Glomerular visceral epithelial cell (primary cell): Measurements from ENCODE around the gene MARCHF6.
"Not testable (repeated sequence)": the region's sequence is repeated elsewhere in the genome, so short reads cannot be mapped to it uniquely, and the experiment has no call there.

Experiments used
- DNase-seq: peaks from one replicate; pipeline ENCODE4 v3.0.0-alpha.2; 2016; ENCODE audit errors: extremely low spot score

The MARCHF6 gene

DNA sequence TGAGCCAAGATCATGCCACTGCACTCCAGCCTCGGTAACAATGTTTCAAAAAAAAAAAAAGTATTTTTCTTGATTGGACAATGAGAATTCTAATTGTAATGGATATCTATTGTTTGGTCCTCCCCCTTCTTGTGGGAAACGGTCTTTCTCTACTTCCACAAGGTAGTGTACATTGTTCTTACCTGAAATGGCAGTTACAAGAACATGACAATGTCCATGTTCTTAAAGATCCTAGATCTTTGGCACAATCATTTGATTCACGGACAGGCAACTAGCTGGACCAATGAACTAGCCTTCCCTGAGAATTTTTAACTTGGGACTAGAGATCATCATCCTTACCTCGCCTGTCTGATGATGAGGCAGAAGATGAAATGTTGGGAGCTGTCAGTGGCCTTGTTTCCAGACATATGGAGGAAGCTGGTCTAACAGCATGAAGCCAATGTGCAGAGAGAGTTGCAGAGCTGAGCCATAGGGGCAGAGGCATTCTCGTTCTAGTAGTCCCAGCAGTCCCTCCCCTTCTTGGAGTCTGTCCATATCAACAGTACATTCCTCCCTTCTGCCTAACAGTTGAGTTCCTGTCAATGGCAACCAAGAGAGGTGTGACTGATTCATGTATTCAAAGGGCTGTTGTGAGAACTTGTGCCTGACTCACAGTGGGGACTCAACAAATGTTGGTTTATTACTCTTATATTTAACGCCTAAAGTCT lies 2.1 kb upstream of the MARCHF6 start:
- DNase-seq: peak; percentile 43

DNA sequence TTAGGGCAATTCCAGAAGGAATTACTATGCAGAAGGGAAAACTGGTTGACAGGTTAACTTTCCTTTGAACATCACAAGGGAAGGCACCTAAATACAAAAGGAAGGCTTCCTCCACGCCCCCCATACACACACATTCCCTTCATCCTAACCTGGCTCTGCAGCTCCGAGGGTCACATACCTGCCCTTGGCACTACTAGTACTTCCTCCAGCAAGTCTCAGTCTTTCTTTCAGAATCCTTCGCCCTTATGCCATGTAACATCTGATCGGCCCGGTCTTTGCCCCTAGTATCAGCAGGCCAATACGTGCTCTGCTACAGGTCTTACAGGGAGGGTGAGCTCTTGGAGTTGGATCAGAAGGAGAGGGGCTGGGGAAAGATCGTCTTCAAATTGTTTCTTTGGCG lies 1.6 kb upstream of the MARCHF6 start:
- no peak for DNase-seq

GRCh38 chr5:10352430-10353240 lies 860 bp upstream of the MARCHF6 start:
- DNase-seq: peak; percentile 54

DNA sequence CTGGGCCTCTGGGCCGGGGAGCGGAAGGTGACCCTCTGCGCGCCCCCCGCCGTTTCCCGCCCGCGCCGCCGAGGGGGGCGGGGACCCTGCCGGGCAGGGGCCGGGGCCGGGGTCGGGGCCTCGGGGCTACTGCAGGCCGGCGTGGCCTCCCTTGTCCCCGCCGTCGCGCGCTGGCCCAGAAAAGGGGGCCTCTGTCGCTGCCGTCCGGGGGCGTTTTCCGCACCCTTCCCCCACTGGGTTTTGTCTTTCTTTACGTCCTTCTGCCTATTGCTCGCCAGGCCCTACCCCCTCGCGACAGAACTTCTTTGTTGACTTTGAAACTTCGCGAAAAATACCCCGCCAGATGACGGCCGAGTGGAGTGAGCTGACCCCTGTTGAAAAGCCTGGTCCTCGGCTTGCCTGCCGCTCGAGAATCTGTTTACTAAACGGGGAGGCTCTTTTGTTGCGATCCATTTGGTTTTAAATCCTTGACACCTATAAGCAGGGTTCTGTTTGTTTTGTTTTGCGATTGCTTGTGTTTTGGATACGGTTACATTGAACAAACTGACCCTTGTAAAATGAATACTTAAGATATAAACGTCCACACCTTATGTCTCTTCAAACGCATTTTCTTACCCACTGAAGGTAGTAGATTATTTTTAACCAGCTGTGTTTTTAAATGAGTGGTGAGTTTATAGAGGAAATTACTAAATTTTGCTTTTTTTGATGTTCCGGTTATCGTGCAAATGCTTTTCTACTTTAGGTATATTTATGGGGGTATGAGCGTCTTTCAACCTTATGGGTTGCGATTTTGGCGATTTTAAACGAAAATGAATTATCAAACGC lies 765 bp downstream of the MARCHF6 start:
- DNase-seq: peak; percentile 44

DNA sequence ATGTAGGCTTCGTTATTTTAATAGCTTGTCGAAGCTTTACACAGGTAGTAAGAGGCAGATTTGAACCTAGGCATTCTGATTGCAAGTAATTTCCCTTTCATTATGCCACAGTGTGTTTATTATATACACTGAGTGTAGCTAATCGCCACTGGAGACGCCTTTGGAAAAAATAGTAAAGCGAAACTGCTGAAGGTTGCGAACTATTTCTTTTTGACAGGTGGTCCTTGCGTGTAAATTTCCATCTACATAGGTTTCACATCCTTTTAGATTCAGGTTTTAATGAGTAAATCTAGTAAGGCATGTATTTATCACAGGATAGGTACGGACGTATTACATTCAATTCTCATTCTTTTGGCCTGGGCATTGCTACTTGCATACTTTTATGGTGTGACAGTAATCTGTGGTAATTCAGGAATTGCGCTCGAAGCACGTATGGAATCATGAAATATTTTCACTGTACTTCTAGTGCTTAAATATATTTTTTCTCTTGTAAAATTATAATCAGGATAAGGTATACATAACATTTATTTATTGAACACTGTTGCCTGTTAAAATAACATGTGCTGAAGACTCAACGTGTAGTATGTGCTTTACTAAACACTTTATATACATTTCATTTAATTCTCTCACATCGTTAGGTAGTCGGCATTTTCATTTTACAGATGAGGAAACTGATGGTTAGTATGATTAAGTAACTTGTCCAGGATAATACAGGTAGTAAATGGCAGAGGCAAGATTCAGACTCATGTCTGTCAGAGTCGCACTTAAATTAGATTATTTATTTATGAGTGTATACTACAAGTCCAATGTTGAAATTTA lies 1.8 kb downstream of the MARCHF6 start:
- peak; percentile 39 for DNase-seq

DNA sequence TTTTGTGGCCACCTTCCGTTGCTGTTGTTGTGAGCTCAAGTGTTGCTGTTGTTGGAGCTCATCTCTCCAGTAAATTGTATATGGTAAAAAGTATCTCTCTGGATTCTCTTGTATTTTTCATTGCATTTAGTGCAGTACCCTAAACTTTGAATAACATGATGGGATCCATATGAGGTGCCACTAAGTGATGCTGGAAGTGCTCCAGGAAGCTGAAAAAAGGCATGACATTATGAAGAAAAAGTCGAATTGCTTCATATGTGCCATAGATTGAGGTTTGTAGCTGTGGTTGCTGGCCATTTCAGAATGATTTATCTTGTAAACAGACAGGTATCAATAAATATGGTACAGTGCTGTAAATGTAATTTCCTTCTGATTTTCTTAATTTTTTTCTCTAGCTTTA lies 5.5 kb downstream of the MARCHF6 start:
- DNase-seq: no peak

- DNase-seq: no peak
Measured at GRCh38 chr5:10360686-10361085, 7.2 kb downstream of the MARCHF6 start.

- DNase-seq: no peak
Measured at GRCh38 chr5:10363519-10364185, 10.2 kb downstream of the MARCHF6 start.

DNA sequence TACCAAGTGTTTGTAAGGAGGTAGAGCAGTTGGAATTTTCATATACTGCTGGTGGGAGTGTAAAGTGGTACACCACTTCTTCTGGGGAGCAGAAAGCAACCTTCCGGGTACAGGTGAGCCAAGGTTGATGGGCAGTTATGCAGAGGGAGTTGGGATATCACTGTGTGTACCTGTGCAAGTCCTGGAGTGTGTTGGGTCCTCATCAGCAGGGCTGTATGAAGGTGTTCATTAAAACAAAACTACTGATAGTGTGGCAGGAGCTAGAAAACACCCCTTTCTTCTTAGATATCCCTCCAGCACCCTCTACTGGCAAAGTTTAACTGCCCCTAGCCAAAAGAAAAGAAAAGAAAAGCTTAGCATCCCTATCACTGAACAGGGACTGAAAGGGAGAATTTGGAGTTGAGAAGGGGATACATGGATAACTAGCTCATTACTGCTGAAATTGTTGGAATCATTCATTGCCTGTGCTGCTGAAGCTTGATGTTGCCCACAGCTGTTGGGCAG lies 10.7 kb downstream of the MARCHF6 start:
- DNase-seq: no peak

GRCh38 chr5:10365782-10366181 lies 12.3 kb downstream of the MARCHF6 start:
- no peak for DNase-seq

DNA sequence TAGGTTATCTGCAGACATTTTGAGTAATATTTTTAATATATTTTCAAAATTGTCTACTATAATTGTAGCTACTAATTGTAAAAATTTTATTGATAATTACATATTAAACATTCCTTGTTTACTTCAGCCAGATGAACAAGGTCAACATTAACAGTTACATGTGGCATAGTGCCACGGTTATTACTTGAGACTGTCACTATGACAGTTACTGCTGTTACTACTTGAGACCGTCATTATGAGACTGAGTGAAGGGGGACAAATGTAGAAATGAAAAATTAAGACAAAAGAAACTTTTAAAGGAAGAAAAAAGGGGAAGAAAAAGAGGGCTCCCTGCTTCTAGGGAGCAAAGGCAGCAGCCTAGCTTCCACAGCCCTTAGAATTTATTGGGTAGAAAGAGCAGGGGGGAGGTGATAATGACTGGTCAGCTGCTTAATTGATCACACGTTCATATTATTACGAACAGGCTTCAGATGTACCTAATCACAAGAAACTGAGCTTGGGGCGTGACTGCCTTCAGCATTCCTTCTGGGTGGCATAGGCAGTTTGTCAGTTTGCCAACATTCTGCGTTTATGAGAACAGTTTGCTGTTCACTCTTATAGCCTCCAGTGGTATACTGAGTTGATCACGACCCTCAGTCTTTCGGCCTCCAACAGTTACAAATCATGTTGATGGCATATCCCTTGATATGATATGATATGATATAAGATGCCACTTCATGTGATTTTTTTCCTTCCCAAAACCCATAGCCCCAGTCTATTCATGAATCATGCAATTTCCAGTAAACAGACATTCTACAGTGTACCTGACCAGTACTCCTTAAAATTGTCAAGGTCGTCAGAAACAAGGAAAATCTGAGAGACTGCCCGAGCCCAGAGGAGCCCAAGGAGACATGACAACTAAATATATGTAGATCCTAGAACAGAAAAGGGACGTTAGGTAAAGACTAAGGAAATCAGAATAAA lies 13.1 kb downstream of the MARCHF6 start:
- DNase-seq: peak; percentile 88

DNA sequence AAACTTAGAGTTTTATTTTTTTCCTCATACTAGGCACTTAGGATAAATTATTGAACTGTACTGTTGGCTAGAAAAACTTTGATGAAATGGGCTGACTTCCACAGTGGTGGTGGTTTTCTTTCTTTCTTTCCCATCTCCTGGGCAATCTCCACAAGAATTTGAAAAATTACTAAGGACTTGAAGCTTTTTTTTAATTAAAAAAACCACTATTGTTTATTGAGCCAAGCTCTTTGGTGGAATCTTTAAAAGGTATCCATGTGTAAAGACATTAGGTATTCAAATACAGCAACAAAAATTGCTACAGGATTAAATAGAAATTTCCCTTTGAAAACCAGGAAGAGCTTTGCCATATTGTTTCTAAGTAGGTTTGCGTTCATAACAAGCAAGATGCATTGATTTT lies 14.1 kb downstream of the MARCHF6 start:
- peak; percentile 25 for DNase-seq

GRCh38 chr5:10370931-10371330 lies 17.4 kb downstream of the MARCHF6 start:
- no peak for DNase-seq

DNA sequence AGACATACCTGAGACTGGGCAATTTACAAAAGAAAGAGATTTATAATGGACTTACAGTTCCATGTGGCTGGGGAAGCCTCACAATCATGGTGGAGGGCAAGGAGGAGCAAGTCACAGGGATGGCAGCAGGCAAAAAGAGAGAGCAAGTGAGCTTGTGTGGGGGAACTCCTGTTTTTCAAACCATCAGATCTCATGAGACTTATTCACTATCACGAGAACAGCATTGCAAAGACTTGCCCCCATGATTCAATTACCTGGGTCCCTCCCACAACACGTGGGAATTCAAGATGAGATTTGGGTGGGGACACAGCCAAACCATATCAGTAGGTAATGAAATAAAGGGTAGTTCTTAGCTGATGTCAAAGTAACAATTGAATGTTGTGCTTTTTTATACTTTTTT lies 17.9 kb downstream of the MARCHF6 start:
- DNase-seq: not testable (repeated sequence)

GRCh38 chr5:10372726-10373709 lies 19.5 kb downstream of the MARCHF6 start:
- DNase-seq: no peak

GRCh38 chr5:10374046-10375022 lies 20.8 kb downstream of the MARCHF6 start:
- no peak for DNase-seq

GRCh38 chr5:10375146-10375545 lies 21.7 kb downstream of the MARCHF6 start:
- not testable (repeated sequence) for DNase-seq
